AG04450 (cell line): Measurements from ENCODE around the gene EIF3F. TPM values are rescaled to one million over a fixed set of nuclear protein-coding genes. Genes with fewer than 3 reads are reported as not detected.
A peak's percentile ranks its signal among the peaks of the same experiment; 100 is the strongest.
"Not testable (repeated sequence)": the region's sequence is repeated elsewhere in the genome, so short reads cannot be mapped to it uniquely, and the experiment has no call there.

Experiments
- CTCF ChIA-PET: fragments of 300-600, 350-600 bp; formaldehyde crosslinking; extraction: SDS; loops from one replicate; lab custom pipeline; 2022; ENCODE audit warnings: antibody characterized with exemption, inconsistent platforms; lab: Charles Lee
- POLR2A ChIA-PET: fragments of 350-600 bp; formaldehyde crosslinking; extraction: SDS; loops from one replicate; lab custom pipeline; 2021; ENCODE audit warnings: antibody characterized with exemption, inconsistent platforms; lab: Yijun Ruan, JAX
- DNase-seq: peaks from one replicate; pipeline ENCODE4 v3.0.0-alpha.2; 2011; ENCODE audit warnings: low read depth, low spot score
- H3K27ac ChIP-seq: one replicate; pipeline ENCODE4 v1.5.1; 2012; ENCODE audit warnings: low read depth, low read length, control low read depth
- H3K27me3 ChIP-seq: one replicate; pipeline ENCODE4 v1.6.0; 2012; ENCODE audit warnings: low read length; ENCODE audit not compliant: control insufficient read depth, insufficient read depth
- H3K4me3 ChIP-seq: 2 replicates; pipeline ENCODE4 v1.5.1; 2011; ENCODE audit warnings: mild to moderate bottlenecking, low read depth, low read length, control low read depth
- H3K9me3 ChIP-seq: 2 replicates; pipeline ENCODE4 v1.5.1; 2012; ENCODE audit warnings: low read length; ENCODE audit not compliant: control insufficient read depth, insufficient read depth
- CTCF ChIP-seq: IDR thresholded peaks from 2 replicates; pipeline ENCODE4 v1.5.1; 2011; ENCODE audit warnings: low read depth, low read length, control low read depth, inconsistent platforms
- polyA plus RNA-seq: library from polyadenylated mRNA; depleted of rRNA; stranded (reverse); fragments of >200 nt; gene quantifications from 2 replicates; pipeline ENCODE4 v1.2.3, GENCODE V29; 2011

EIF3F gene
- polyA plus RNA-seq, 1 experiment: 216 TPM

GRCh38 chr11:7983832-7984590 lies 3.1 kb upstream of the EIF3F start:
- Histone ChIP-seq H3K9me3 (peaks cover 4% of the 10 kb centered on the region), H3K27ac (no peak overlapping the region), H3K4me3 (no peak overlapping the region), H3K27me3 (no peaks in the 10 kb centered on the region)
- ChIA-PET POLR2A (no interaction called here), CTCF (interaction anchor here (0.9 to 4.7 kb wide), 3 partner anchors 81 to 115 kb away, joined by 3 to 261 read pairs (median 14); no protein-coding TSS in a partner anchor)
- no peak for TF ChIP-seq CTCF
- DNase-seq: no peak

- CTCF ChIA-PET: interaction anchor here (0.6 to 4.7 kb wide), 43 partner anchors 8 to 583 kb away, joined by 3 to 261 read pairs (median 5); partner anchors contain the start of gene NLRP10
Measured at GRCh38 chr11:7987560-7987883, 385 bp downstream of the EIF3F start.

GRCh38 chr11:7994581-7995278 lies 7.6 kb downstream of the EIF3F start:
- no peak overlapping the region for H3K4me3 ChIP-seq
- H3K27ac ChIP-seq: no peak overlapping the region
- no peak for TF ChIP-seq CTCF
- ChIA-PET POLR2A (no interaction called here), CTCF (interaction anchor here (0.7 to 2.2 kb wide), 4 partner anchors 8 to 104 kb away, joined by 3 to 11 read pairs (median 8); partner anchors contain the start of gene EIF3F)
- no peak for DNase-seq
- no peaks in the 10 kb centered on the region for H3K27me3 ChIP-seq
- no peaks in the 10 kb centered on the region for H3K9me3 ChIP-seq

More at GRCh38 chr11:7987560-7987883, 385 bp downstream of the EIF3F start:
- not testable (repeated sequence) for H3K9me3 ChIP-seq, DNase-seq, H3K27ac ChIP-seq, H3K27me3 ChIP-seq
- H3K4me3 ChIP-seq: peak overlapping the region; percentile 72
- POLR2A ChIA-PET: interaction anchor here (0.6 to 2.2 kb wide), 6 partner anchors 23 to 95 kb away, joined by 3 to 14 read pairs (median 4); partner anchors contain the start of genes NLRP10 and TUB

GRCh38 chr11:7999795-8000194 lies 12.7 kb downstream of the EIF3F start:
- POLR2A ChIA-PET: no interaction called here
- no peak for DNase-seq
- no peak for TF ChIP-seq CTCF
- Histone ChIP-seq H3K27ac (no peak overlapping the region), H3K4me3 (no peak overlapping the region), H3K9me3 (no peaks in the 10 kb centered on the region), H3K27me3 (no peaks in the 10 kb centered on the region)
- CTCF ChIA-PET: interaction anchor here (0.6 to 2.6 kb wide), 5 partner anchors 13 to 107 kb away, joined by 3 to 19 read pairs (median 5); partner anchors contain the start of gene EIF3F

- TF ChIP-seq CTCF: no peak
- ChIA-PET CTCF (interaction anchor here (0.6 to 2.6 kb wide), 3 partner anchors 14 to 99 kb away, joined by 4 to 19 read pairs (median 5); partner anchors contain the start of gene EIF3F), POLR2A (no interaction called here)
Measured at GRCh38 chr11:8000390-8000789, 13.3 kb downstream of the EIF3F start.

More at GRCh38 chr11:8000390-8000789, 13.3 kb downstream of the EIF3F start:
- no peak overlapping the region for H3K27ac ChIP-seq
- no peaks in the 10 kb centered on the region for H3K27me3 ChIP-seq
- H3K9me3 ChIP-seq: no peaks in the 10 kb centered on the region
- no peak overlapping the region for H3K4me3 ChIP-seq
- no peak for DNase-seq
